GM12878 (cell line): ENCODE data around the gene VPS16.

Experiments used
- ASH2L ChIP-seq: fragments of 300-600, 200-600 bp; sonication (generic); IDR thresholded peaks from 2 replicates; pipeline ENCODE4 v1.6.1; 2017; ENCODE audit warnings: low read depth, mild to moderate bottlenecking, borderline replicate concordance
- CTCF ChIP-seq, 3 experiments: IDR thresholded peaks in 2 of 3; conservative IDR thresholded peaks in 1 of 3; 2 replicates each; pipeline ENCODE4 v1.5.1; 2011; ENCODE audit warnings: low read depth in 3 of 3, low read length in 3 of 3, mild to moderate bottlenecking in 3 of 3, control low read depth in 2 of 3, moderate library complexity in 2 of 3, inconsistent platforms in 1 of 3, mixed read lengths in 1 of 3; ENCODE audit not compliant: control insufficient read depth in 2 of 3, insufficient read depth in 1 of 3; ENCODE audit errors: extremely low read depth in 1 of 3
- E2F4 ChIP-seq: IDR thresholded peaks from 2 replicates; pipeline ENCODE4 v1.6.1; 2012; ENCODE audit warnings: low read depth, low read length, improper control_type of control experiment
- FOS ChIP-seq: IDR thresholded peaks from 3 replicates; pipeline ENCODE4 v1.6.1; 2011; ENCODE audit warnings: borderline replicate concordance; ENCODE audit not compliant: insufficient read length; ENCODE audit errors: extremely low read depth
- GABPA ChIP-seq: IDR thresholded peaks from 2 replicates; pipeline ENCODE4 v1.6.1; 2014; ENCODE audit warnings: antibody characterized with exemption, low read depth, mild to moderate bottlenecking, inconsistent platforms
- MXI1 ChIP-seq: fragments of 150-350 bp; IDR thresholded peaks from 2 replicates; pipeline ENCODE4 v1.6.1; 2011; ENCODE audit warnings: low read depth, mild to moderate bottlenecking, inconsistent platforms, low read length, improper control_type of control experiment
- MYC ChIP-seq: IDR thresholded peaks from 2 replicates; pipeline ENCODE4 v1.6.1; 2011; ENCODE audit warnings: mild to moderate bottlenecking, low read length, moderate library complexity, inconsistent platforms; ENCODE audit not compliant: insufficient read depth, insufficient replicate concordance, insufficient read length, severe bottlenecking
- NR2C2 ChIP-seq: IDR thresholded peaks from 2 replicates; pipeline ENCODE4 v1.6.1; 2011; ENCODE audit warnings: borderline replicate concordance, low read depth; ENCODE audit not compliant: control insufficient read depth, insufficient read length
- NR2F1 ChIP-seq: fragments of 450-650 bp; conservative IDR thresholded peaks from 2 replicates; pipeline ENCODE4 v1.6.1; 2017; ENCODE audit warnings: mild to moderate bottlenecking
- PKNOX1 ChIP-seq: fragments of 450-650 bp; IDR thresholded peaks from 2 replicates; pipeline ENCODE4 v1.6.1; 2016; ENCODE audit warnings: mild to moderate bottlenecking
- SPI1 ChIP-seq: IDR thresholded peaks from 2 replicates; pipeline ENCODE4 v1.6.1; 2011; ENCODE audit warnings: low read depth, mild to moderate bottlenecking, low read length, moderate library complexity, borderline replicate concordance; ENCODE audit not compliant: insufficient read depth
- YY1 ChIP-seq: IDR thresholded peaks from 2 replicates; pipeline ENCODE4 v1.6.1; 2011; ENCODE audit warnings: low read depth, mild to moderate bottlenecking, low read length
- ZBTB40 ChIP-seq: fragments of 450-650 bp; IDR thresholded peaks from 2 replicates; pipeline ENCODE4 v1.6.1; 2016; ENCODE audit warnings: mild to moderate bottlenecking, moderate library complexity, borderline replicate concordance
- ZNF207 ChIP-seq: fragments of 450-650 bp; IDR thresholded peaks from 2 replicates; pipeline ENCODE4 v1.6.1; 2014; ENCODE audit warnings: antibody characterized with exemption, mild to moderate bottlenecking, borderline replicate concordance

- TF ChIP-seq ASH2L (no peak), NR2C2 (no peak), CTCF (IDR thresholded peaks at IDR 0.05 in 2 of 3, conservative IDR thresholded peaks at IDR 0.05 in 1 of 3; ENCODE audit: control insufficient read depth in 2 of 3, extremely low read depth in 1 of 3, insufficient read depth in 1 of 3, low read depth in 3 of 3, low read length in 3 of 3) (no peak), YY1 (no peak), E2F4 (no peak), GABPA (no peak), PKNOX1 (no peak), NR2F1 (no peak), MYC (no peak), ZNF207 (no peak), MXI1 (no peak), ZBTB40 (no peak), FOS (no peak), SPI1 (no peak)
Observed at GRCh38 chr20:2836035-2836434, 4.5 kb upstream of the VPS16 start.
